ENCODE data around the gene VEGFB.

DNA sequence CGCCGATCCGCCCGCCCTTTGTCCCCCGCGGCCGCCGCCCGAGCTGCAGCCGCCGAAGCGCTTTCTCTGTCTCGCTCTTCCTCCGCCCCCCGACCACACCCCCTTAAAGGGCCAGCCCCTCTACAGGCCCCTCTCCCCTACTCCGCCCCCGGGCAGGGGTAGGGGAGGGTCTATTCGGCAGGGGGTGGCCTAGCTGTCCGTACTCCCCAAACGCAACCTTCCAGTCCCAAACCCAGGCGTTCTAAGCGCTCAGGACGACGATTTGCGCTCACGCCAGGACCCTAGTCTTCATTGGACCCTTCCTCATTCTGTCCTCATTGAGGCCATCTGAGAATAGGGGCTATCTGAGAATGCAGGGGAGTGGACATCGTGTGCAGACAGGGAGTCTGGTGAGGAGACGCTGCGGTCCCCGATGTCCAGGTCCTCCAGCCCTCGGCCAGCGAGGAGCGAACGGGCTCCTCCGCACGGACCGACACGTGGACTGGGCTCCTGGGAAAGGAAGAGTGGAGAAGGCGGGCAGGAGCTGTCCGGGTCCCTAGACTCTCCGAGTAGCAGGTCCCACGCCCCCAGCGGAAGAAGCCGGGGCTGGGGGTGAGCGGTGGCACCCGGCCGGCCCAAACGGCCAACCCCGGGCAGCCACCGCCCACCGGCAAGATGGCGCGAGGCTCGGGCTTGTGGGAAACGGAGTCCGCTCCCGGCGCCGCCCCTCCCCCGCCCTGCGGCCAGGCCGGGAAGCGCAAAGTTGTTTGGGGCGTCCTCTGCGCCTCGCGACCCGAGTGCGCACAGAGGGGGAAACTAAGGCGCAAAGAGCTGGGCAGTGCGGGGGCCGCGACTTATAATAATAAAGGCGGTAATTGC is 12.7 kb downstream of the VEGFB start, which contains the start of gene PPP1R14B:
- TF ChIP-seq, protein P1, sequence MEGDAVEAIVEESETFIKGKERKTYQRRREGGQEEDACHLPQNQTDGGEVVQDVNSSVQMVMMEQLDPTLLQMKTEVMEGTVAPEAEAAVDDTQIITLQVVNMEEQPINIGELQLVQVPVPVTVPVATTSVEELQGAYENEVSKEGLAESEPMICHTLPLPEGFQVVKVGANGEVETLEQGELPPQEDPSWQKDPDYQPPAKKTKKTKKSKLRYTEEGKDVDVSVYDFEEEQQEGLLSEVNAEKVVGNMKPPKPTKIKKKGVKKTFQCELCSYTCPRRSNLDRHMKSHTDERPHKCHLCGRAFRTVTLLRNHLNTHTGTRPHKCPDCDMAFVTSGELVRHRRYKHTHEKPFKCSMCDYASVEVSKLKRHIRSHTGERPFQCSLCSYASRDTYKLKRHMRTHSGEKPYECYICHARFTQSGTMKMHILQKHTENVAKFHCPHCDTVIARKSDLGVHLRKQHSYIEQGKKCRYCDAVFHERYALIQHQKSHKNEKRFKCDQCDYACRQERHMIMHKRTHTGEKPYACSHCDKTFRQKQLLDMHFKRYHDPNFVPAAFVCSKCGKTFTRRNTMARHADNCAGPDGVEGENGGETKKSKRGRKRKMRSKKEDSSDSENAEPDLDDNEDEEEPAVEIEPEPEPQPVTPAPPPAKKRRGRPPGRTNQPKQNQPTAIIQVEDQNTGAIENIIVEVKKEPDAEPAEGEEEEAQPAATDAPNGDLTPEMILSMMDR (IDR thresholded peaks at IDR 0.05 in 2 of 3, conservative IDR thresholded peaks at IDR 0.05 in 1 of 3; ENCODE audit: borderline replicate concordance in 1 of 3, insufficient read depth in 1 of 3, low read depth in 2 of 3, low read length in 2 of 3): no peak
- no peak for TF ChIP-seq SP1 (IDR thresholded peaks at IDR 0.05; ENCODE audit: low read depth)
- peak; percentile 98 for TF ChIP-seq YY1 (IDR thresholded peaks at IDR 0.05; ENCODE audit: extremely low read depth, insufficient replicate concordance, low read depth, low read length)
- no peak for TF ChIP-seq POLR2AphosphoS5 (IDR thresholded peaks at IDR 0.05; ENCODE audit: low read depth, low read length)
- TF ChIP-seq CBX3 (IDR thresholded peaks at IDR 0.05; ENCODE audit: low read depth): no peak
- TF ChIP-seq, protein P2, sequence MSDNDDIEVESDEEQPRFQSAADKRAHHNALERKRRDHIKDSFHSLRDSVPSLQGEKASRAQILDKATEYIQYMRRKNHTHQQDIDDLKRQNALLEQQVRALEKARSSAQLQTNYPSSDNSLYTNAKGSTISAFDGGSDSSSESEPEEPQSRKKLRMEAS (IDR thresholded peaks at IDR 0.05): no peak
- TF ChIP-seq POLR2A (IDR thresholded peaks at IDR 0.05; ENCODE audit: borderline replicate concordance, extremely low read depth, insufficient read depth, insufficient read length): peak; percentile 42
- TF ChIP-seq ZFX (IDR thresholded peaks at IDR 0.05): no peak
- TF ChIP-seq CEBPB (IDR thresholded peaks at IDR 0.05; ENCODE audit: low read depth): no peak
- no peak for TF ChIP-seq EZH2 (IDR thresholded peaks at IDR 0.05)
- no peak for TF ChIP-seq ELF1 (IDR thresholded peaks at IDR 0.05; ENCODE audit: borderline replicate concordance, low read depth)
- no peak for TF ChIP-seq JUND (IDR thresholded peaks at IDR 0.05)
- TF ChIP-seq TCF7L2 (IDR thresholded peaks at IDR 0.05; ENCODE audit: borderline replicate concordance, extremely low read depth, insufficient read depth, insufficient read length): peak; percentile 15
